COR-L47 (cell line): ENCODE results near the gene RAP1GAP2.
"Not testable (repeated sequence)": the region's sequence is repeated elsewhere in the genome, so short reads cannot be mapped to it uniquely, and the experiment has no call there.

Experiments used
- DNase-seq: peaks from one replicate; lab custom pipeline; 2025; lab: John Stamatoyannopoulos, UW

The RAP1GAP2 gene

GRCh38 chr17:3026125-3026855 is 230.1 kb downstream of the RAP1GAP2 start:
- DNase-seq: no peak

DNA sequence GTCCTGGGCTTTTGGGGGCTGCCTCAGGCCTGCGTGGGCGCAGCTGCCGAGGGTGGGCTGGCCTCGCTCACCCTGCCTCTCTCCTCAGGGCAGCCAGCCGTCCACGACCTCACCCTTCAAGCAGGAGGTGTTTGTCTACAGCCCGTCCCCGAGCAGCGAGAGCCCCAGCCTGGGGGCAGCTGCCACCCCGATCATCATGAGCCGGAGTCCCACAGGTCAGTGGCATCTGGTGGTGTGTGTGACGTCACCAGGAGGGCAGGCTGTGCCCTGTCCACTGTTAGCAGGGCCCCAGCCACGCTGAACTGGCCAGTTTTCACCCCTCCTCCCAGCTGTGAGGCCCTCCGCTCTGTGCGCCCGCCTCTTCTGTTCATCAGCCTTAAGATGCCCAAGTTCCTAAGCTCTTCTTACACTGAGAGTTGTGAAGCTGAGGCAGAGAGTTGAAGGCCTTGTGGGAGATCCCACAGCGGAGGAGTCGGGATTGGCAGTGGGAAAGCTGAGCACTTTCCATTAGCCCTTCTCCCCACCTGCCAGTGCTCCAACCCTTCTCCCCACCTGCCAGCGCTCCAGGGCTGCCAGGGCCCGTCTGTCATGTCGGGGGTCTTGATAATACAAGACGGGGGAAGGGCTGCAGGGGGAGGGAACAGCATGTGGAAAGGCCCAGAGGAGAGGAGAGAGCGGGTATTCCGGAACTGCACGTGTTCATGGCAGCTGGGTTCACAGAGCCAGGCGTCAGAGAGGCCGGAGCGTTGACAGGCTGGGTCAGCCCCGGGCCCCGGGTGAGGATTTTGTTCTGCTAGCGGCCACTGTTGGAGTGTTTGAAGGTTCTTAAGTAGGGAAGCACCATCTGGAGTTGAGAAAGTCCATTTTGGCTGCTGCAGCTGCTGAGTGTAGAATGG is 230.9 kb downstream of the RAP1GAP2 start:
- no peak for DNase-seq

- DNase-seq: no peak
Observed at GRCh38 chr17:3027786-3028532, 231.7 kb downstream of the RAP1GAP2 start.

DNA sequence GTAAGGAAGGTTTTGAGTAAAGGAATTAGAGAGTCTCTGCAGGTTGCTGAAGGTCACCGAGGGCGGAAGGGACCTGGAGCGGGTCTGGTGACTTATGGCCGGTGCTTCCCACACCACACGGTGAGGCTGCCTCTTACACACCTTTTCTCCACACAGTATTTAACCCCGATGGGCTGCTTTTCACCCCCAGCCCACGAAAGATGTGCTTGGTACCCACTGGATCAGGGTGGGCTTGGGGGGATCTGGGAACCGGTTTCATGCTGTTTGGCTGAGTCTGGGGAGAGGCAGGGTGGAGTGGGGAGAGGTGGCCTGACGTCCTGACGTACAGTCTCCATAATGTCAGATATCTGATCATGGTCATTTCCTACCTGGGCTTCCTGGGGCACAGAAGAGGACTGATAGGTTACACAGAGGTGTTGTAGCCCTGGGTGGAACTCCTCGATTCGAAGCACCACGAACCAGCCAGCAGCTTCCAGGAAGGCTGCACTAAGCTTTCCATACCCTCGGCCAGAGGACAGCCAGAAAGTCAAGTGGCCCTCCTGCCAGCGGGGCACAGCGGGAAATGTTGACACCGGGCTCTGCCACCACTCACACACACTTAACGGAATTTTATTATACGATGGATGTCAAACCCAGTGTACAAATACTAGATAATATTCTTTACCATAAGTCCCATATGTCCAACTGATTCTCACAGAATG is 233.1 kb downstream of the RAP1GAP2 start:
- no peak for DNase-seq

GRCh38 chr17:3030096-3030495 is 233.9 kb downstream of the RAP1GAP2 start:
- DNase-seq: no peak

DNA sequence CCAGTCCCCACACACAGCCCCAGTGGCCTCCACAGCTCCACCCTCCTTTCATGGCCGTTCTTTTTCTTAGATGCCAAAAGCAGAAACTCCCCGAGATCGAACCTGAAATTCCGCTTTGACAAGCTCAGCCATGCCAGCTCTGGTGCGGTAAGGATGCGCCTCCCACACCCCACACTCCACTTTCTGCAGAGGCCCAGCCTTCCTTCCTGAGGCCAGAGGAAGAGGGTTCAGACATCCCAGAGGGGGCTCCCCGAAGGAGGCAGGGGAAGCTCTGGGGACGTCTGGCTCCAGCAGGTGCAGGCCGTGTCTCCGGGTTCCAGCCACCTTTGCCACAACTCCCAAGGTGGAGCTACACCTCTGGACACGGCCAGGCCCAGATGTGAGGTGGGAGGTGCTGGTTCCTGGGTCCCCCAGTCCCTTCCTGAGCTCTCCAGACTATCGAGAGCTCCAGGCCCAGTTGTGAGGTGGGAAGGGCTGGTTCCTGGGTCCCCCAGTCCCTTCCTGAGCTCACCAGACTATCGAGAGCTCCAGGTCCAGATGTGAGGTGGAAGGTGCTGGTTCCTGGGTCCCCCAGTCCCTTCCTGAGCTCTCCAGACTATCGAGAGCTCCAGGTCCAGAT is 234.7 kb downstream of the RAP1GAP2 start:
- not testable (repeated sequence) for DNase-seq

- DNase-seq: no peak
Observed at GRCh38 chr17:3032258-3033247, 236.3 kb downstream of the RAP1GAP2 start.

- DNase-seq: no peak
Observed at GRCh38 chr17:3033248-3033640, 237.0 kb downstream of the RAP1GAP2 start.

DNA sequence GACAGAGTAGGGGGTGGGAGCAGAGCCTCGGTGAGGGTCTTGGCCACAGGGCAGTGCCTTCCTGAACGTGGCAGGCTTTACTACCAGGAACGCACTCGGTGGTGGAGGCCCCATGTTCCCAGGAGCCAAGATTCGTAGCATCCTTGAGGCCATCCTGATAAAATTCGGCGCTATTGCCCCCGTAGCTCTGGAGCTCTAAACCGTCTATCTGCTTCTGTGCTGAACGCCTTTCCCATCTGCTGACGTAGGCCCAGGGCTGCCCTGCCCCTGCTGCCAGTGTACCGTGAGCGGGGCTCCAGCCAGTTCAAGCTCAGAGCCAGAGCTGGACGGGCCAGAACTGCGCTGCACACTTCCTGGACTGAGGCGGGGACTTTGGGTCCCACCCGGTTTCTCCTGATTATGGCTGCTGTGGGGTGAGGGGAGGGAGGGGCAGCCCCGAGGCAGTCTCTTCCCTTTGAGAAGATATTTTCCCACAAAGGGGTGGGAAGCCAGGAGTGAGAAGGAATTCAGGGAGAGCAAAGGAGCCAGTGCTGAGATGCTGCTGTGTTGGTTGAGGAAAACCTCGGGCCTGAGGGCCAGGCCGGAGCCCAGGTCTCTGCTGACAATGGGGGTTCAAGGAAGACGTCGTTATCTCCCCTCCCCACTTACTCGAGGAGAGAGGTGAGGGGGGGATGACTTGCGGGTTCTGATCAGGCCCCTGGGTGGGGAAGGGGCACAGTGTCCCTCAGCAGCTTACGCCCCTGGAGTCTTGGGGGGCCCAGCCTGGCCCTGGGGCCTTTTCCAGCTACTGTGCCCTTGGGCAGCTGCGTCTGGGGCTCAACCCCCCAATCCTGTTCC is 237.7 kb downstream of the RAP1GAP2 start:
- DNase-seq: no peak

DNA sequence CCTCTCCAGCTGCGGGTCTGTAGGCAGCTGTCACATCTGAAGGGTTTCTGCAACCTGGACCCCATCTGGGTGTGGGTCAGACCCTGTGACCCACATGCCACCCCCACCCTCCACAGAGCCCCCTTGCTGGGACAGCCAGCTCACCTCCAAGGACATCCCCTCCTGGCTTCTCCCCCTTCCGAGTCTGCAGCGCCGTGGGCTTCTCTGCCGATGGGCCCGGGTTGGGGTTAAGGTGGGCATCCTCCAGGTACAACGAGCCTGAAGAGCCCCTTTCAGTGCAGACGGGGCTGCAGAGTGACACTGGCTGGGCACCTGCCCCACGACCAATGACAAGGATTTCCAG is 238.3 kb downstream of the RAP1GAP2 start:
- no peak for DNase-seq

- DNase-seq: no peak
Observed at GRCh38 chr17:3035256-3035967, 239.2 kb downstream of the RAP1GAP2 start.

DNA sequence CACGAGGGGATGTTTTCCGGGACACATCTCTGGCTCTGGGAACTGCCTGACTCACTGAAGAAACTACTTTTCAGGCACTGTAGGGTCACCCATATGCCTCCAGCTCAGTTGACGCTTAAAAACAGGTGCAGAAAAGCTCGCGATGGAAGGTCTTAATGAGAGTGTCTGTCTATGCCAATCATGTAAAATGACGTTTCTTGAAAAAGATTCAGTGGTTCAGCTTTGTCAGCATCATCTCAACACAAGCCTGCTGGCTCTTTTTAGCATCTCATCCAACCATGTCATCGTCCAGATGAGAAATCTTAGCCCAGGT is 239.7 kb downstream of the RAP1GAP2 start:
- no peak for DNase-seq

DNA sequence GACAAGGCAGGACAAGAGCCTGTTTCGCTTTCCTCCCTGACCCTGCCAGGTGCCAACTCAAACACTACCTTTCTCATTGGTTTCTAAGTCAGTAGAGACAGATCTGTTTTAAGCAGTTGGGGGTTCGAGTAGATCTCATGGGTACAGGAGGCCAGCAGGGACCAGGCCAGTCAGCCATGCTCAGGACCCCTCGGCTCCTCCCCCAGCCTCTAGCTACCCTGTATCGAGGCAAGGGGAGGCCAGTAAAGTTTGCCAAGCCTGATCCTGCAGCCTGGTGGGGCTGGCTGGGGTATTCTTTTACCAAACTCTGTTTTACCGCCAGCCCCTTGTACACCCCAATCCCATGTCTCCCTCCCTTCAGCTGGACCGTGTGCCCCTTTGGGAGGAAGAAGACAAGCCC is 240.6 kb downstream of the RAP1GAP2 start:
- no peak for DNase-seq

DNA sequence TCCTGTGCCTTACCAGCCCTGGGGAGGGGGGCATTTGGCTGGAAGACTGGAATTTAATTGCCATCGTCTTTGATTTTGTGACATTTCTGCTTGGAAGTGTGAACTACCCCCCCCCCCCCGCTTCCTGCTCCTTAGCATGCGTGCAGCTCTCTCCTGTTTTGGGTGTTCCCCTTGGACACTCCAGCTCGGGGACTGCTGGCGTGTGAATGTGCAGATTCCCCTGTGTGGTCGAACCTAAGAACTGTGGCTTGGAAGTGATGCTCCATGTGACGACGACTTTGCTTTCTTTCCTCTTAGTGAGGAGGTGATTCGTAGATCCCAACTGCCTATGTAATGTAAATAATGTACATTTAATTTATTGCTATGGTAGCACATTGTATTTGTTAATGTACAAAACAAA is 241.0 kb downstream of the RAP1GAP2 start:
- DNase-seq: no peak

- DNase-seq: no peak
Observed at GRCh38 chr17:3038941-3039340, 242.7 kb downstream of the RAP1GAP2 start.

GRCh38 chr17:3039736-3040135 is 243.5 kb downstream of the RAP1GAP2 start:
- no peak for DNase-seq

DNA sequence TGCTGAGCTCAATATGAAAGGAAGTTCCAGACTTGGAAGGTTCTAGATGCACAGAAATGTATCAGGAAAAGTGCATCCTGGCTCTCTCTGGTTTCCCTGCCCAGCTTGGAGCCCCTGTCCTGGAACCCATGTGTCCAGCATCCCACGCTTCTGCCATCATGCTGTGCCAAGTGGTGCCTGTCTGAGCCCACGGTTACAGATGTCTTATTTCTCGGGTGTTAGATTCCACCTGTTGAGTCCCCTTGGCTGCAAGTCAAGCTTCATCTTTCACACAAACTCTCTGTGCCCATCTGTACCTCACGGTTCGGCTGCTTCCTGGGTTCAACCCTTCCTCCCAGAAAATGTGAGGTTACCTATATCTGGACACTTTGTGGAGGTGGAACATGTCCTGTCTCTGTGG is 244.6 kb downstream of the RAP1GAP2 start:
- DNase-seq: no peak

DNA sequence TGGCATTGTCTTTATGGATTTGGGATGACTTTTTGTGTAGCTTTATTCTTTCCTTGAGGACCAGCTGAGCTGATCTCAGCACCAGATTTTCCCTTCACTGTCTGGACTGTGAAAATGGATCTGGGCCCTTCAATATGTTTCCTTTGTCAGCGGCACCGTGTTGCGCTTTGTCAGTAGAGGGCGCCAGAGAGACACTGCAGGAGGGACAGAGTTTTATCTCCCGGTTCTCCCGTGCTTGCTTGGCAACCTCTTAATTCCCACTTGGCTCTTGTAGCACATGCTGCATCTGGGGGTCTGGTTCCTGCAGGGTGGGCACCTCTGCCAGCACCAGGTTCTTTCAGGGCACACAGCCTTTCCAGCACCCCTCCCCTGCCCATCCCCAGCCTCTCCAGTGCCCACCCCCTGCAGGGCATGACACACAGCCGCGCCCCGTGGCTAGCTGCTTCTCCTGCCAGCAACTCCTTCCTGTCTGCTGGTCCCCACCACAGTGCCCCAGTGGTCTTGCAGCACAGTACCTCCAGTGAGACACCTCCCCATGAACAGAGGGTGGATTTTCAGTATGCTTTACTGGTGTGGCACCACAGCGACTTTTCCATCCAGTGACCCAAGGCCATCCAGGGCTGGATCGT is 247.6 kb downstream of the RAP1GAP2 start:
- no peak for DNase-seq

GRCh38 chr17:3046753-3047152 is 250.5 kb downstream of the RAP1GAP2 start:
- DNase-seq: no peak
